ENCODE data around the gene GMCL2. TPM values are rescaled to one million over a fixed set of nuclear protein-coding genes. Genes with fewer than 3 reads are reported as not detected.
A peak's percentile ranks its signal among the peaks of the same experiment; 100 is the strongest.
"Not testable (repeated sequence)": the region's sequence is repeated elsewhere in the genome, so short reads cannot be mapped to it uniquely, and the experiment has no call there.

The GMCL2 gene
- total RNA-seq, 2 experiments from 2014 or later, result not detected

DNA sequence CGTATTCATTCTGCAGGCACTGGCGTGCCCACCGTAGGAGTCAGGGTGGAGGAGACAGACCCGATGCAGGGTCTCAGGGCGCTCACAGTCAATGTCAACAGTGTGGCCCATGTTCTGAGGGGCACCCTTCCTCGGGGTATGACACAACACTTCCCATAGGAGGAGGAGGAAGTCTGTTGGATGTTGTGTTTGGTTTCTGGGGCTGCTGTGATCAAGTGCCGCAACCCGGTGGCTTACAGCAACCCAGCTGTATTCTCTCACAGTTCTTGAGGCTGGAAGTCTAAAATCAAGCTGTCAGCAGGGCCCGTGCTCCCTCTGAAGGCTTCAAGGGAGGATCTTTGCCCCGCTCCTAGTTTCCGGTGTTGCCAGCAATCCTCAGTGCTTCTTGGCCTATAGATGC lies 11.5 kb upstream of the GMCL2 start:
- H3K36me3 ChIP-seq (ENCODE audit: insufficient read depth, low read length), result no peaks in the 10 kb centered on the region
- no peak for TF ChIP-seq EZH2phosphoT487 (IDR thresholded peaks at IDR 0.05; ENCODE audit: borderline replicate concordance, low read depth, low read length)
- TF ChIP-seq, protein P1, sequence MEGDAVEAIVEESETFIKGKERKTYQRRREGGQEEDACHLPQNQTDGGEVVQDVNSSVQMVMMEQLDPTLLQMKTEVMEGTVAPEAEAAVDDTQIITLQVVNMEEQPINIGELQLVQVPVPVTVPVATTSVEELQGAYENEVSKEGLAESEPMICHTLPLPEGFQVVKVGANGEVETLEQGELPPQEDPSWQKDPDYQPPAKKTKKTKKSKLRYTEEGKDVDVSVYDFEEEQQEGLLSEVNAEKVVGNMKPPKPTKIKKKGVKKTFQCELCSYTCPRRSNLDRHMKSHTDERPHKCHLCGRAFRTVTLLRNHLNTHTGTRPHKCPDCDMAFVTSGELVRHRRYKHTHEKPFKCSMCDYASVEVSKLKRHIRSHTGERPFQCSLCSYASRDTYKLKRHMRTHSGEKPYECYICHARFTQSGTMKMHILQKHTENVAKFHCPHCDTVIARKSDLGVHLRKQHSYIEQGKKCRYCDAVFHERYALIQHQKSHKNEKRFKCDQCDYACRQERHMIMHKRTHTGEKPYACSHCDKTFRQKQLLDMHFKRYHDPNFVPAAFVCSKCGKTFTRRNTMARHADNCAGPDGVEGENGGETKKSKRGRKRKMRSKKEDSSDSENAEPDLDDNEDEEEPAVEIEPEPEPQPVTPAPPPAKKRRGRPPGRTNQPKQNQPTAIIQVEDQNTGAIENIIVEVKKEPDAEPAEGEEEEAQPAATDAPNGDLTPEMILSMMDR (conservative IDR thresholded peaks at IDR 0.05; ENCODE audit: low read length), result no peak
- H3K79me2 ChIP-seq (ENCODE audit: insufficient read depth, low read depth, low read length), result peaks cover 8% of the 10 kb centered on the region; the same call in 1 of the 2 replicates
- no peaks in the 10 kb centered on the region for H3K9me2 ChIP-seq (ENCODE audit: insufficient read depth, low read length)
- ChIA-PET CTCF (ENCODE audit: unreplicated experiment) (no interaction called here), POLR2A (no interaction called here)
- no peaks in the 10 kb centered on the region for H3K9me3 ChIP-seq (ENCODE audit: low read length)
- H3K4me3 ChIP-seq (ENCODE audit: low read depth, low read length, poor library complexity, severe bottlenecking), result no peak overlapping the region
- no TSS peak for BruUV-seq (replicated peaks)
- no peaks in the 10 kb centered on the region for H3K4me1 ChIP-seq (ENCODE audit: insufficient read depth, low read length, poor library complexity, severe bottlenecking)
- H3K4me2 ChIP-seq (ENCODE audit: low read length), result no peak overlapping the region
- no peak overlapping the region for H3K27ac ChIP-seq (ENCODE audit: low read depth, low read length, poor library complexity, severe bottlenecking)
- intact Hi-C loops (cut with micrococcal nuclease; ENCODE audit: unreplicated experiment), result no loop called here
- no peaks in the 10 kb centered on the region for H4K20me1 ChIP-seq (ENCODE audit: insufficient read depth, low read length)
- DNase-seq (ENCODE audit: low spot score), result no peak
- H2AFZ ChIP-seq (ENCODE audit: low read length), result no peak overlapping the region

DNA sequence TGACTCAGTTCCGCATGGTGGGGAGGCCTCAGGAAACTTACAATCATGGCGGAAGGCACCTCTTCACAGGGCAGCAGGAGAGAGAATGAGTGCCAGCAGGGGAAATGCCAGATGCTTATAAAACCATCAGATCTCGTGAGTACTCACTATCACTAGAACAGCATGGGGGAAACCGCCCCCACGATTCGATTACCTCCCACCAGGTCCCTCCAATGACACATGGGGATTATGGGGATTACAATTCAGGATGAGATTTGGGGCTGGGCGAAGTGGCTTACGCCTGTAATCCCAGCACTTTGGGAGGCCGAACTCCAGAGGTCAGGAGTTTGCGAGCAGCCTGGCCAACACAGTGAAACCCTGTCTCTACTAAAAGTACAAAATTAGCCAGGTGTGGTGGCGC lies 11.0 kb upstream of the GMCL2 start:
- intact Hi-C loops (cut with micrococcal nuclease; ENCODE audit: unreplicated experiment); H3K4me3 ChIP-seq (ENCODE audit: low read depth, low read length, poor library complexity, severe bottlenecking); H3K79me2 ChIP-seq (ENCODE audit: insufficient read depth, low read depth, low read length); CTCF ChIA-PET (ENCODE audit: unreplicated experiment); H3K4me1 ChIP-seq (ENCODE audit: insufficient read depth, low read length, poor library complexity, severe bottlenecking); H3K36me3 ChIP-seq (ENCODE audit: insufficient read depth, low read length); H4K20me1 ChIP-seq (ENCODE audit: insufficient read depth, low read length); H3K9me2 ChIP-seq (ENCODE audit: insufficient read depth, low read length); H3K4me2 ChIP-seq (ENCODE audit: low read length); H2AFZ ChIP-seq (ENCODE audit: low read length); H3K27ac ChIP-seq (ENCODE audit: low read depth, low read length, poor library complexity, severe bottlenecking); DNase-seq (ENCODE audit: low spot score); POLR2A ChIA-PET; BruUV-seq (replicated peaks); H3K9me3 ChIP-seq (ENCODE audit: low read length): not testable (repeated sequence)

GRCh38 chr5:178196986-178197385 lies 9.8 kb upstream of the GMCL2 start:
- no peaks in the 10 kb centered on the region for H3K9me2 ChIP-seq (ENCODE audit: insufficient read depth, low read length)
- H3K36me3 ChIP-seq (ENCODE audit: insufficient read depth, low read length), result no peaks in the 10 kb centered on the region
- ChIA-PET CTCF (ENCODE audit: unreplicated experiment) (no interaction called here), POLR2A (interaction anchor here (0.9 kb wide), 1 partner anchor 12 kb away, joined by 3 read pairs; no protein-coding TSS in a partner anchor)
- no peak for TF ChIP-seq EZH2phosphoT487 (IDR thresholded peaks at IDR 0.05; ENCODE audit: borderline replicate concordance, low read depth, low read length)
- TF ChIP-seq, protein P1 (conservative IDR thresholded peaks at IDR 0.05; ENCODE audit: low read length), result peak; percentile 70
- DNase-seq (ENCODE audit: low spot score), result no peak
- H3K9me3 ChIP-seq (ENCODE audit: low read length), result no peaks in the 10 kb centered on the region
- no peak overlapping the region for H3K4me2 ChIP-seq (ENCODE audit: low read length)
- H2AFZ ChIP-seq (ENCODE audit: low read length), result no peak overlapping the region
- intact Hi-C loops (cut with micrococcal nuclease; ENCODE audit: unreplicated experiment), result no loop called here
- BruUV-seq (replicated peaks), result no TSS peak
- no peaks in the 10 kb centered on the region for H4K20me1 ChIP-seq (ENCODE audit: insufficient read depth, low read length)
- H3K27ac ChIP-seq (ENCODE audit: low read depth, low read length, poor library complexity, severe bottlenecking), result no peak overlapping the region
- H3K4me3 ChIP-seq (ENCODE audit: low read depth, low read length, poor library complexity, severe bottlenecking), result no peak overlapping the region
- H3K79me2 ChIP-seq (ENCODE audit: insufficient read depth, low read depth, low read length), result no peaks in the 10 kb centered on the region
- no peaks in the 10 kb centered on the region for H3K4me1 ChIP-seq (ENCODE audit: insufficient read depth, low read length, poor library complexity, severe bottlenecking)

Measured in OCI-LY7 (cell line).